Liver (tissue), 3 donors: ENCODE data around the gene LIM2.

Source experiments
- TAF1 ChIP-seq: conservative IDR thresholded peaks from 2 replicates; pipeline ENCODE4 v1.6.1; 2016; ENCODE audit warnings: antibody characterized with exemption, mild to moderate bottlenecking
- TF ChIP-seq, protein P1 (sequence below): fragments of 150-350 bp; IDR thresholded peaks from 2 replicates; pipeline ENCODE4 v1.5.1; 2017; ENCODE audit warnings: improper control_type of control experiment, low read depth, low read length; ENCODE audit not compliant: missing input control
- donor health status: healthy.
- donor health status: healthy.

DNA sequence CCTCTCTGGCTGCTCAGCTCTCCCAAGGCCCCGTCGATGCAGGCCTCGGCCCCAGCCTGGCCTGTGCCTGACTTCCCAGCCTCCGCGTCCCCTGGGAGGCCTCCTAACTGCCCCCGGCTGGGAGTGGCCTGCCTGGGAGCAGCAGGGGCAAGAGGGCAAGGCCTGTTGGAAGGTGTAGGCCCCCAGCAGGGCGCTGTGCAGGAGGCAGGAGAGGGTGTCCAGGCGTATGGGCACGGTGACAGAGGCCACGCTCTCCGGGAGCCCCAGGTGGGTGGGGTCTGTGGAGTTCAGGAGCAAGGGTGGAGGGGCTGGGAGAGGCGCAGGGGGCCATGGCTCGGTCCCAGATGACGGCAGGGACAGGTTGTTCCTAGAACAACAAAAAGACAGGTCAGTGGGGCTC is 1.4 kb upstream of the LIM2 start:
- TF ChIP-seq, protein P1, sequence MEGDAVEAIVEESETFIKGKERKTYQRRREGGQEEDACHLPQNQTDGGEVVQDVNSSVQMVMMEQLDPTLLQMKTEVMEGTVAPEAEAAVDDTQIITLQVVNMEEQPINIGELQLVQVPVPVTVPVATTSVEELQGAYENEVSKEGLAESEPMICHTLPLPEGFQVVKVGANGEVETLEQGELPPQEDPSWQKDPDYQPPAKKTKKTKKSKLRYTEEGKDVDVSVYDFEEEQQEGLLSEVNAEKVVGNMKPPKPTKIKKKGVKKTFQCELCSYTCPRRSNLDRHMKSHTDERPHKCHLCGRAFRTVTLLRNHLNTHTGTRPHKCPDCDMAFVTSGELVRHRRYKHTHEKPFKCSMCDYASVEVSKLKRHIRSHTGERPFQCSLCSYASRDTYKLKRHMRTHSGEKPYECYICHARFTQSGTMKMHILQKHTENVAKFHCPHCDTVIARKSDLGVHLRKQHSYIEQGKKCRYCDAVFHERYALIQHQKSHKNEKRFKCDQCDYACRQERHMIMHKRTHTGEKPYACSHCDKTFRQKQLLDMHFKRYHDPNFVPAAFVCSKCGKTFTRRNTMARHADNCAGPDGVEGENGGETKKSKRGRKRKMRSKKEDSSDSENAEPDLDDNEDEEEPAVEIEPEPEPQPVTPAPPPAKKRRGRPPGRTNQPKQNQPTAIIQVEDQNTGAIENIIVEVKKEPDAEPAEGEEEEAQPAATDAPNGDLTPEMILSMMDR = no peak
- no peak for TF ChIP-seq TAF1
